NOMO-1 treated with DMSO at 0.1 percent for 48 hours (cell line): ENCODE measurements around the gene IQSEC1.
"Not testable (repeated sequence)": the region's sequence is repeated elsewhere in the genome, so short reads cannot be mapped to it uniquely, and the experiment has no call there.

Source experiments
- DNase-seq: peaks from one replicate; lab custom pipeline; 2025; ENCODE audit not compliant: unreplicated experiment; lab: John Stamatoyannopoulos, UW

The IQSEC1 gene

GRCh38 chr3:12897381-12898289 lies 175.6 kb downstream of the IQSEC1 start:
- no peak for DNase-seq

GRCh38 chr3:12896063-12896985 lies 176.9 kb downstream of the IQSEC1 start:
- DNase-seq: peak; percentile 52

GRCh38 chr3:12895391-12896062 lies 177.7 kb downstream of the IQSEC1 start:
- DNase-seq: no peak

- no peak for DNase-seq
Measured at GRCh38 chr3:12894629-12895028, 178.6 kb downstream of the IQSEC1 start.

- no peak for DNase-seq
Measured at GRCh38 chr3:12893852-12894251, 179.4 kb downstream of the IQSEC1 start.

DNA sequence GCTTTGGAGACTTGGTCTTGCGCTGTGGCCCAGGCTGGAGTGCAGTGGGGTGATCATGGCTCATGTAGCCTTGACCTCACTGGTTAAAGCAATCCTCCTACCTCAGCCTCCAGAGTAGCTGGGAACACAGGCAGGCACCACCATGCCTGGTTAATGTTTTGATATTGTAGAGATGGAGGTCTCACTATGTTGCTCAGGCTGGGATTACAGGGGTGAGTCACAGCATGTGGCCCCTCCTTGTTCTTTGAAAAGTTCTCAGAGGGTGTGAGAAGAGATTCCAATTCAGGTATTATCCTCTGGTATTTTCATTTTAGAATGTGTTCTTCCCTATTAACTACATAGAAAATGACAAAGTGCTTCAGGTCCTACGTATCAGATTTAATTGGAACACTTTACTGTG lies 180.0 kb downstream of the IQSEC1 start:
- no peak for DNase-seq

DNA sequence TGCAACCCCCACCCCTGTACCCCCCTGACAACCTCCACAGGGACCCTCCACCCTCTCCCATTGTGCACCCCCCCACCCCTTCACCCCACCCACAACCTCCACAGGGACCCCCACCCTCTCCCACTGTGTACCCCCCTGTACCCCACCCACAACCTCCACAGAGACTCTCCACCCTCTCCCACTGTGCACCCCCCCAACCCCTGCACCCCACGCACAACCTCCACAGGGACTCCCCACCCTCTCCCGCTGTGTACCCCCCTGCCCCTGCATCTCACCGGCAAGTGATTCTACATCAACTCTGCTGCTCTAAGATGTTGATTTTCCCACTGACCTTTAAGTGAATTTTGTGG lies 180.4 kb downstream of the IQSEC1 start:
- no peak for DNase-seq

GRCh38 chr3:12891985-12892839 lies 181.0 kb downstream of the IQSEC1 start:
- peak; percentile 51 for DNase-seq

- no peak for DNase-seq
Measured at GRCh38 chr3:12891391-12891984, 181.7 kb downstream of the IQSEC1 start.

DNA sequence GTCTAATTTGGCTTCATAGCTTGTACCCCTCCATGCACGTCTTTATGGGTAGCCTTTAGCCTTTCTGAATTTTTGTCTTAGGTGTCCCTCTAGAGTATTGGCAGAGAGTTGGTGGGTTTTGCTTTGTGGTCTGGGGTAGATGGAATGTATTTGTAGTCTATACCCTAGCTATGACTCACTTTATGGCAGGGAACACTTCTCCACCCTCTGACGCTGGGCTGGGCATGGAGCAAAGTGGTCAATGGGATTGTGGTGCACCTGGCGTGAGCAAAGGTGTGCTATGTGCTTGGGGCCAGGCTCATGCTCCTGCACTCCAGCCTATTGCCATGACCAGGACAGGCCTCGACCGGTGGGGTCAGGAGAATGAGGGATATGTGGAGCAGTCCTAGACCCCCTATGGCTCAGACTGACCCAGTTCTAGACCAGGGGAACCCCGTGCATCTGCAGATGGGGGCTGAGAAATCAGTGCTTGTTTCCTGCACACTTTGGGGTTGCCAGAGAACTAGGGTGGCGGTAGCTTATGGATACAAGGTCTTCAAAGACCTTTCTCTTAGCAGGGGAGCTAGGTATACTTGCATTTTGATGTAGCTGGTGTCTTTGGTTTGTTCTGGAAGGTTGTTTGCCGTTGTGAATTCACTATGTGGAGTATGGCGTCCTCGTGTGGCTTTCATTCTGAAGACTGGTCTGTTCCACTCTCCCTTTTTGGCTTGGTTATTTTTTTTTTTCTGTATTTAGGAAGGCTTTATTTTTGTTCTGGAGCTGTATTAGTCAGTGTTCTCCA lies 182.4 kb downstream of the IQSEC1 start:
- DNase-seq: no peak

- no peak for DNase-seq
Measured at GRCh38 chr3:12886736-12887135, 186.5 kb downstream of the IQSEC1 start.

GRCh38 chr3:12886106-12886679 lies 187.0 kb downstream of the IQSEC1 start:
- peak; percentile 7 for DNase-seq

GRCh38 chr3:12885583-12885930 lies 187.7 kb downstream of the IQSEC1 start:
- DNase-seq: no peak

DNA sequence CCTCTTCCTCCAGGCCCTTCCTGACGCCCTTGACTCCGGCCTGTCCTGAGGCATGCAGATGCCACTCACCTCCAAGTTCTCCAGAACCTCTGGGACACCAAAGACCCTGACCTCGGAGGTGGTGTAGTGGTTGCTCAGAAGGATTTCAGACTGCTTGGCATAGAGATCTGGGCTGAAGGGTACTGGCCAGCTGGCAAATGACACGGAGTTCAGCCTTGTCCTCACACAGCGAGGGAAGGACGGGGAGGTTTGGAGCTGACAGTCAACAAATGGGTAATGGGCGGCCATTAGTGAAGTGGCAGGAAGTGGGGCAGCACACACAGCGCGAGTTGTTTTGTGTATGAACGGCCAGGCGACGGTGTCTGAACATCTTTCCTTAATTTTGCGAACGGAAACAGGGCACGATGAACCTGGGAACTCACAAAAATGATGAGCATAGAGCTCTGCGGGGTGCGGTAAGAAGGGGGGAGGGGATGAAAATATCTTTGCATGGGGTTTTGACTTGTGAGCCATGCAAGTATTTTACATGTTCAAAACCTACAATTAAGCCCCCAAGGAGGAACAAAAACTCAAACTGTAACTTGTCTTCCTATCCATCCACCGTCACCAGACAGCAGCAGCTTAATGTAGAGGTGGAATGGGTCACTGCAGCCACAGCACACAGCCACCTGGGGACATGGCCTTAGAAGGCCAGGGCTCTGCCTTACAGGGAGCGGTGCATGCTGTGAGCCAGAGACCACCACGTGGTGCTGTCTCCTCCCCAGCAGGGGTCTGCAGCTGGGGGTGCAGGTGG lies 188.2 kb downstream of the IQSEC1 start:
- no peak for DNase-seq

GRCh38 chr3:12884186-12884680 lies 189.0 kb downstream of the IQSEC1 start:
- no peak for DNase-seq

GRCh38 chr3:12882336-12883310 lies 190.6 kb downstream of the IQSEC1 start:
- no peak for DNase-seq

- not testable (repeated sequence) for DNase-seq
Measured at GRCh38 chr3:12881858-12882257, 191.4 kb downstream of the IQSEC1 start.
